Right kidney (tissue), 1 donor: Measurements from ENCODE around the gene SCFD1.
"Not testable (repeated sequence)": the region's sequence is repeated elsewhere in the genome, so short reads cannot be mapped to it uniquely, and the experiment has no call there.

Experiments
- DNase-seq: peaks from one replicate; pipeline ENCODE4 v3.0.0-alpha.2; 2016

The SCFD1 gene

GRCh38 chr14:30658645-30659044 lies 36.5 kb downstream of the SCFD1 start:
- no peak for DNase-seq

DNA sequence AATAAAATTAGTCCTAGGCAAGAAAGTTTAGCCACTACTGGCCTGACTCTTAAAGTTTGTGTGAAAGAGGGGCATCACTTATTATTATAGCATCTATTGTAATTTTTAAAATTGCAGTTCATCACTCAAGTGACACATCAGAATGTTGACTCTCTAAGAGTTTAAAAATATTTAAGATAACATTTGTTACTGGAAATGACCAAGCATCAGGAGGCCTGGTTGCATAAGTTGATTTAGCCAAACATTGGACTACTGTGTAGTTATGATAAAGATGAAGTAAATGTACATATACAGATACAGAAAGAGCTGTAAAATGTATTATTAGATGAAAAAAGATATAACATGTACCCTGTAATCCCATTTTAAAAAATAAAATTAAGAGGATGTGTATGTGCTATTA lies 47.5 kb downstream of the SCFD1 start:
- no peak for DNase-seq

GRCh38 chr14:30673071-30673470 lies 51.0 kb downstream of the SCFD1 start:
- no peak for DNase-seq

- no peak for DNase-seq
Measured at GRCh38 chr14:30678926-30679431, 56.9 kb downstream of the SCFD1 start.

DNA sequence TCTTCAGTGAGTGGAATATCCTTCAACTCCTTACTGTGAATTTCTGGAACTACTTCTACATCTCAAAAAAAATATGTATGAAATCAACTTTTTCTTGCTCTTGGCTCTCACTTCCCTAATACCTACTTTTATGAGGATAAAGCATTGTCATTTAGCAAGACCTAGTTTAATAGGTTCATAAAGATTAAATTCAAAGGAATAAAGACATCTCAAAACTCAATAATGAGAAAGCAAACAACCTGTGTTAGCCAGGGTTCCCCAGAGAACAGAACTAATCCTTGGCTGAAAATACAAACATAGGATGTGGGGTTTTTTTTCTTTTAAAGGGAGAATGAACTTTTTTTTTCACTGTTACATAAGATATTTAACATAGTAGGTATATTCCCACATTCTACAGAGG lies 57.9 kb downstream of the SCFD1 start:
- DNase-seq = no peak

DNA sequence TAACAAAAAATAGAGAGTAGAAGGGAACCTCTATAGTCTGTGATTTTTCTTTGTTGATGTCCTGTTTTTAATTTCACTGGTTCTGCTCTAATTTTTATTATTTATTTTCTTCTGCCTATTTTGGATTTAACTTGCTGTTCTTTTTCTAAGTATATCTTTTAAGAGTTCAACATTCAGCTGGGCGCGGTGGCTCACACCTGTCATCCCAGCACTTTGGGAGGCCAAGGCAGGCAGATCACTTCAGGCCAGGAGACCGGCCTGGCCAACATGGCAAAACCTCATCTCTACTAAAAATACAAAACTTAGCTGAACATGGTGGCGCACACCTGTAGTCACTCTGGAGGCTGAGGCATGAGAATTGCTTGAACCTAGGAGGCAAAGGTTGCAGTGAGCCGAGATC lies 58.7 kb downstream of the SCFD1 start:
- DNase-seq = not testable (repeated sequence)

DNA sequence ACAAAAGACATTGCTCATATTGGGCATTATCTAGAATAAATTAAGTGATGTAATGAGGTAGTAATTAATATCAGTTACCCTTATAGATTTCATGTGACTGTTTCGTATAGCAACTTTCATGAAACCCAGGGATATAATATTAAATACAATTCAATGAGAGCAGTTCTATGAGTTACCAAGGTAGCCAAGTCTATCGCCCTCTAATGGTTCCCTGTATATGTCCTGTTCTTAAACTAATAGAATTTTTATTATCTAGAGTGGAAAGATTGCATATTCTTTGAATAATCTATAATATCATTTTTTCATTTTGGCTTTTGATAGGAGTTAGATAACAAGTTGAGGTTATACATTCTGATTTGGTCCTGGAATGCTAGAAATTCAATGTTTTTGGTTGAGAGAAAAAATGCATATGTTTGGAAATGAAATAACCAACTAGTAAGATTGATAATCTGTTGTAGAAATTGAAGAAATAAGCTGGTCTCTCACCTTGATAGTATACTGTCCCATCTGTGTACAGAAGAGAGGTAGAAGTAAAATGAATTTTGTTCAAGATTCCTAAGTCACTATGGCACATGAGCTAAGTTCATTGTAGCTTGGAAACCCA lies 59.7 kb downstream of the SCFD1 start:
- no peak for DNase-seq

DNA sequence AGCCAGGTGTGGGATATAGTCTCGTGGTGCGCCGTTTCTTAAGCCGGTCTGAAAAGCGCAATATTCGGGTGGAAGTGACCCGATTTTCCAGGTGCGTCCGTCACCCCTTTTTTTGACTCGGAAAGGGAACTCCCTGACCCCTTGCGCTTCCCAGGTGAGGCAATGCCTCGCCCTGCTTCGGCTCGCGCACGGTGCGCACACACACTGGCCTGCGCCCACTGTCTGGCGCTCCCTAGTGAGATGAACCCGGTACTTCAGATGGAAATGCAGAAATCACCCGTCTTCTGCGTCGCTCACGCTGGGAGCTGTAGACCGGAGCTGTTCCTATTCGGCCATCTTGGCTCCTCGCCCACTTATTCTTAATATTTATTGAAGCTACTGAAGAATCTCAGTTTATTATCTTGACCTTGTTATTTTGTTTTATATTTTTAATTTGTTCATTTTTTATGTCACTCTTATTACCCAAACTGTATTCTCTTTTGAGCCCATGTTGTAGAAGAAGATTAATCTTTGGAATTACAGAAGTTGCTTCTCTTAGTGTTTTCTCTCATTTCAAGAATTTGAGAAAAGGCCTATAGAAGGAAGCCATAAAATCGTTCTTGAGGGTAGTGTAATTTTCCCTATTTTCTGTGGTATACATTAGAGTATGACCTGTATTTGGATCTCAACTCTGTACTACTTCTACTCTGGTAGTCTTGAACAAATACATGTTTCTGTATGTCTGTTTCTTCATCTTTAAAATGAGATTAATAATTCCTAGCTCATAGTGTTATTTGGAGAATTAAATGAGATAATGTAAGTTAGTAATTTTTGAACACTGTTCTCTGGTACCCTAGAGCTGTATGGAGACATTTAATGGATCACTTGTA lies 68.6 kb downstream of the SCFD1 start:
- peak; percentile 12 for DNase-seq

GRCh38 chr14:30691751-30692398 lies 69.8 kb downstream of the SCFD1 start:
- DNase-seq = no peak

DNA sequence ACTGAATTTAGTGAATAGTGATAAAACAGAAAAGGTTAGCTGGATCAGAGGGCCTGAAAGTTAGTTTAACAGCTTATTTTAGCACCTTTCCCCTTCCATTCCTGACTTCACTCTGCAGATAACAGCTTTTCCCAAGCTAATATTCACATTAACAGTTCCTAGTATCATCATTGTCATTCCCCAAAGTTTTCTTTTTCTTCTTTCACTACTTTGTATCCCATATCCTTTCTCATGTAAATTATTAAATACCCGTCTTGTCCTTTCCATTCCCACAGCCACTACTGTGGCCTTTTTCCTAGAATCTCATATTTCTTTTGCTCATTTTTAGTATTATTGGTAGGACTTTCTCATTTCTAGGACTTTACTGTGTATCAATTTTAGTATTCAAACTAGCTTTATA lies 70.5 kb downstream of the SCFD1 start:
- no peak for DNase-seq

GRCh38 chr14:30698463-30698862 lies 76.3 kb downstream of the SCFD1 start:
- no peak for DNase-seq

DNA sequence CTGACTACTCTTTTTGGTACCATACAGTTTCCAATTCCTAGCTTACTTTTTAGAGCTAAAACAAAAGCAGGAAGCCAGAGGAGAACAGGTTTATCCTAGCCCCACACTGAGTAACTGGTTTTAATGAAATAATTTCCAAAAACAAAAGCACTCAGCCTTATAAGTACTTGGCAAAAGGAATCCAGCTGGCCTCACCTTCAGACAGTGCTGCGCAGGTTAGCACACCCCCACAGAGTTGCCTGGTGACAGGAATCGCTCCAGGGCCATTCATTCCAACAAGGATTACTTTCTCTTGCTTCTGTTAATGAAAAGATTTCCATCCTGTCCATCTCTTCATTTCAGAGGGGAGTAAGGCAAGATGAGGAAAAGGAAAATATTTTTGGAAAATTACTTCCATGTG lies 84.6 kb downstream of the SCFD1 start:
- no peak for DNase-seq

DNA sequence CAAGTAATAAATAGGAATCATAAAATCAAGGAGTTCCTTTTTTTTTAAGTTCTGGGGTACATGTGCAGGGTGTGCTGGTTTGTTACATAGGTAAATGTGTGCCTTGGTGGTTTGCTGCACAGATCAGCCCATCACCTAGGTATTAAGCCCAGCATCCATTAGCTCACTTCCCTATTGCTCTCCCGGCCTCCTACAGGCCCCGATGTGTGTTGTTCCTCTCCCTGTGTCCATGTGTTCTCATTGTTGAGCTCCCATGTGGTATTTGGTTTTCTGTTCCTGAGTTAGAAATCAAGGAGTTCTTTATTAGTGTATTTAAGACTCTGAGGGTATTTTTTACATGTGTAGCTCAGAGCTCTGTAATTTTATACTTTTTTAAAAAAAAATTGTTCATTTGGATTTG lies 86.0 kb downstream of the SCFD1 start:
- DNase-seq = no peak

GRCh38 chr14:30709201-30709600 lies 87.1 kb downstream of the SCFD1 start:
- DNase-seq = no peak

- no peak for DNase-seq
Measured at GRCh38 chr14:30710876-30711275, 88.8 kb downstream of the SCFD1 start.

- DNase-seq = no peak
Measured at GRCh38 chr14:30719137-30719536, 97.0 kb downstream of the SCFD1 start.

DNA sequence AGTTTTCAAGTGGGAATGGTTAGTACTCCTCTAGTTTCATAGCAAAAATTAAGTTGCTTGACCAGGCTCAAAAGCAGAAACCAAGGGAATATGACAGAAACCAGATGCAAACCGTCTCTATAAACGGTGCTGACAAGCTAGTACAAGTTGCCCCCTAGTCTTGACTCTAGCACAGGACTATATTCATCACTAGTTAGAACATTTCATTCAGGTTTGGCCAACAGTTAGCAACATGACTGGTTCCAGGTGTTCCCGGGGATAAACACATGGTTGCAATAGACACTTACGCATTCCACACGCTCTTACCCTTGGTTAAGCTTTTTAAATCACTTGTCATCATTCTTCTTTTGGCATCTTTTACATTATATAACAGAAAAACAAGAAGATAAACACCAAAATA lies 103.6 kb downstream of the SCFD1 start:
- DNase-seq = no peak

- no peak for DNase-seq
Measured at GRCh38 chr14:30728471-30728870, 106.4 kb downstream of the SCFD1 start.

GRCh38 chr14:30737916-30738315 lies 115.8 kb downstream of the SCFD1 start:
- no peak for DNase-seq

- DNase-seq = no peak
Measured at GRCh38 chr14:30738978-30739377, 116.9 kb downstream of the SCFD1 start.

GRCh38 chr14:30748343-30748742 lies 126.2 kb downstream of the SCFD1 start:
- no peak for DNase-seq

- no peak for DNase-seq
Measured at GRCh38 chr14:30751646-30752416, 129.7 kb downstream of the SCFD1 start.

GRCh38 chr14:30753452-30753851 lies 131.3 kb downstream of the SCFD1 start:
- DNase-seq = no peak
